B cell (primary cell): ENCODE data around the gene PPP6R3. TPM values are rescaled to one million over a fixed set of nuclear protein-coding genes. Genes with fewer than 3 reads are reported as not detected.

Source experiments
- ATAC-seq: fragments of 200-7000 bp; cut with Tn5 transposase; one replicate; pipeline ENCODE4 v1.10.0; 2021; ENCODE audit warnings: low read depth, mild to moderate bottlenecking, moderate number of reproducible peaks, moderate library complexity
- CTCF ChIA-PET: fragments of 350-600 bp; sonication (Branson Sonifier 250); formaldehyde crosslinking; loops from one replicate; lab custom pipeline; 2021; ENCODE audit warnings: antibody characterized with exemption, inconsistent platforms; lab: Charles Lee
- POLR2A ChIA-PET: fragments of 350-600 bp; sonication (Branson Sonifier 250); formaldehyde crosslinking; loops from one replicate; lab custom pipeline; 2021; ENCODE audit warnings: antibody characterized with exemption; lab: Charles Lee
- DNase-seq: peaks from one replicate; pipeline ENCODE4 v3.0.0; 2013
- H2AFZ ChIP-seq: 2 replicates; pipeline ENCODE4 v1.6.1; 2012; ENCODE audit warnings: mild to moderate bottlenecking, low read depth, low read length; ENCODE audit not compliant: insufficient read depth, poor library complexity, severe bottlenecking
- H3K27ac ChIP-seq, 2 donors: 1 replicate in 1 of 2; 2 replicates in 1 of 2; pipeline ENCODE4 v1.5.1; 2012 to 2013; ENCODE audit warnings: low read length in 2 of 2, mild to moderate bottlenecking in 2 of 2, moderate library complexity in 1 of 2
- H3K27me3 ChIP-seq, 4 experiments: fragments of 200-600 bp in 1 of 4; sonication (generic) in 1 of 4; replicated peaks in 1 of 4; 1 replicate in 2 of 4; 2 replicates in 2 of 4; pipeline versions ENCODE4 v1.6.1 to v1.7.0; 2013 to 2016; ENCODE audit warnings: low read length in 3 of 4, mild to moderate bottlenecking in 2 of 4, mixed read lengths in 1 of 4, moderate library complexity in 1 of 4; ENCODE audit not compliant: insufficient read depth in 4 of 4, control insufficient read depth in 3 of 4; ENCODE audit errors: control extremely low read depth in 1 of 4
- H3K36me3 ChIP-seq, 2 experiments: replicated peaks in 1 of 2; 1 replicate in 1 of 2; 2 replicates in 1 of 2; pipeline versions ENCODE4 v1.6.1 to v1.7.1; 2013; ENCODE audit warnings: low read length in 1 of 2; ENCODE audit not compliant: insufficient read depth in 2 of 2, control insufficient read depth in 1 of 2; ENCODE audit errors: control extremely low read depth in 1 of 2, extremely low read depth in 1 of 2
- H3K4me1 ChIP-seq, 2 donors: fragments of 200-600 bp in 1 of 2; sonication (generic) in 1 of 2; 1 replicate in 1 of 2; 2 replicates in 1 of 2; pipeline versions ENCODE4 v1.5.1 to v1.6.1; 2013 to 2017; ENCODE audit warnings: low read length in 2 of 2; ENCODE audit not compliant: control insufficient read depth in 2 of 2, insufficient read depth in 2 of 2
- H3K4me2 ChIP-seq: replicated peaks from 2 replicates; pipeline ENCODE3; 2012; ENCODE audit warnings: mild to moderate bottlenecking, low read depth, low read length; ENCODE audit not compliant: poor library complexity, severe bottlenecking
- H3K4me3 ChIP-seq, 5 experiments: fragments of 200-600 bp in 1 of 5; sonication (generic) in 1 of 5; 1 replicate in 3 of 5; 2 replicates in 2 of 5; pipeline versions ENCODE4 v1.5.1 to v1.7.0; 2011 to 2016; ENCODE audit warnings: low read length in 4 of 5, mild to moderate bottlenecking in 4 of 5, low read depth in 2 of 5, control low read depth in 1 of 5, moderate library complexity in 1 of 5; ENCODE audit not compliant: insufficient read depth in 1 of 5; ENCODE audit errors: control extremely low read depth in 1 of 5, extremely low read depth in 1 of 5
- H3K79me2 ChIP-seq: fragments of 200-600 bp; sonication (generic); one replicate; pipeline ENCODE4 v1.6.0; 2016; ENCODE audit warnings: low read length; ENCODE audit not compliant: control insufficient read depth, insufficient read depth
- H3K9ac ChIP-seq: fragments of 200-600 bp; sonication (generic); 2 replicates; pipeline ENCODE4 v1.6.1; 2017; ENCODE audit warnings: mild to moderate bottlenecking, low read length, moderate library complexity
- H3K9me3 ChIP-seq, 3 donors: one replicate each; pipeline versions ENCODE4 v1.6.1 to v1.7.1; 2013; ENCODE audit warnings: low read length in 2 of 3; ENCODE audit not compliant: control insufficient read depth in 2 of 3, insufficient read depth in 1 of 3; ENCODE audit errors: control extremely low read depth in 1 of 3
- H4K20me1 ChIP-seq: 2 replicates; pipeline ENCODE4 v1.6.0; 2012; ENCODE audit warnings: mild to moderate bottlenecking, low read length; ENCODE audit not compliant: insufficient read depth, control insufficient read depth, poor library complexity, severe bottlenecking
- H3K27ac Mint-ChIP-seq: one replicate; pipeline ENCODE4 v1.8.0; 2021; ENCODE audit warnings: mixed read lengths
- H3K27me3 Mint-ChIP-seq: one replicate; pipeline ENCODE4 v1.8.0; 2021; ENCODE audit warnings: mixed read lengths
- H3K4me1 Mint-ChIP-seq: one replicate; pipeline ENCODE4 v1.8.0; 2021; ENCODE audit warnings: mixed read lengths
- H3K4me3 Mint-ChIP-seq: one replicate; pipeline ENCODE4 v1.8.0; 2021; ENCODE audit warnings: mixed read lengths
- H3K9me3 Mint-ChIP-seq: one replicate; pipeline ENCODE4 v1.8.0; 2022; ENCODE audit warnings: mixed read lengths; ENCODE audit not compliant: insufficient read depth
- EZH2 ChIP-seq: IDR thresholded peaks from 2 replicates; pipeline ENCODE4 v1.6.1; 2012; ENCODE audit warnings: borderline replicate concordance, low read depth, mild to moderate bottlenecking, moderate library complexity, low read length; ENCODE audit not compliant: insufficient read depth, poor library complexity, severe bottlenecking
- WGBS: methylation state at CpG from one replicate; pipeline ENCODE4 v1.1.5; 2013; ENCODE audit warnings: missing lambda C conversion rate; ENCODE audit not compliant: insufficient coverage; 5-methylcytosine and 5-hydroxymethylcytosine counted together
- intact Hi-C: fragments of 100-400 bp; cut with micrococcal nuclease; formaldehyde crosslinking; loops from one replicate; pipeline ENCODE4 v1.10.0; 2022
- polyA plus RNA-seq: library from polyadenylated mRNA; depleted of rRNA; stranded (reverse); fragments of >200 nt; gene quantifications from 2 replicates; pipeline ENCODE4 v1.2.3, GENCODE V29; 2012
- total RNA-seq, 2 donors: library from RNA; stranded (reverse); fragments of 120-200 nt in 1 of 2; gene quantifications; 1 replicate in 1 of 2; 2 replicates in 1 of 2; pipeline versions ENCODE4 v1.2.3 to v1.2.4, GENCODE V29; 2013 to 2022
- TF ChIP-seq, protein P1 (sequence below): fragments of 200-600 bp; IDR thresholded peaks from one replicate; pipeline ENCODE4 v1.8.0; 2022; ENCODE audit warnings: antibody characterized with exemption, mild to moderate bottlenecking

The PPP6R3 gene
- total and polyA plus RNA-seq, 2 donors (not counting 1 experiment from before 2014, with no cell fraction given): 48.5 to 159 TPM

DNA sequence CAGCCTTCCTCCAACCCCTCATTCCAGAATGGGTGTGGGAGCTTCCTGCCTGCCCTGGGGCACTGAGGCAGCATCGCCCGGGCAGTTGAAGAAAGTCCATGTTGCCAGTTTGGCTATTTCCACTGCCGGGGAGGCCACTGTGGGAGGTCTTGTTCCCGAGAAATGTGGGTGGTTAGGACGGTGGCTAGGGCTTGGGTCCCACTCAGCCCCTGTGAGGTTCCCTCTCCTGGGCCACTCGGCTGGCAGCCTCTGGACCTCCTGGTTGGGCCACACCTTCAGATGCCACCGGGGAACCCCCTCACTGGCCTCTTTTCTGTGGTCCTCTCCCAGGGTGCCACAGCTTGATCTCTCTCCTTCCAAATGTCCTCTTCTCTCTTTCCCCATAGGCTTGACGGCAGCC, 5.1 kb upstream of the PPP6R3 start:
- Histone ChIP-seq H3K79me2 (no peaks in the 10 kb centered on the region), H3K27ac (no peak overlapping the region), H3K27me3 (no peaks in the 10 kb centered on the region), H3K4me3 (no peak overlapping the region), H3K36me3 (no peaks in the 10 kb centered on the region), H3K4me1 (peaks cover 0 to 6% of the 10 kb centered on the region in 2 donors), H3K4me2 (no peak overlapping the region), H3K9me3 (no peaks in the 10 kb centered on the region), H2AFZ (no peak overlapping the region), H3K9ac (no peak overlapping the region), H4K20me1 (no peaks in the 10 kb centered on the region)
- TF ChIP-seq EZH2: no peak
- TF ChIP-seq, protein P1, sequence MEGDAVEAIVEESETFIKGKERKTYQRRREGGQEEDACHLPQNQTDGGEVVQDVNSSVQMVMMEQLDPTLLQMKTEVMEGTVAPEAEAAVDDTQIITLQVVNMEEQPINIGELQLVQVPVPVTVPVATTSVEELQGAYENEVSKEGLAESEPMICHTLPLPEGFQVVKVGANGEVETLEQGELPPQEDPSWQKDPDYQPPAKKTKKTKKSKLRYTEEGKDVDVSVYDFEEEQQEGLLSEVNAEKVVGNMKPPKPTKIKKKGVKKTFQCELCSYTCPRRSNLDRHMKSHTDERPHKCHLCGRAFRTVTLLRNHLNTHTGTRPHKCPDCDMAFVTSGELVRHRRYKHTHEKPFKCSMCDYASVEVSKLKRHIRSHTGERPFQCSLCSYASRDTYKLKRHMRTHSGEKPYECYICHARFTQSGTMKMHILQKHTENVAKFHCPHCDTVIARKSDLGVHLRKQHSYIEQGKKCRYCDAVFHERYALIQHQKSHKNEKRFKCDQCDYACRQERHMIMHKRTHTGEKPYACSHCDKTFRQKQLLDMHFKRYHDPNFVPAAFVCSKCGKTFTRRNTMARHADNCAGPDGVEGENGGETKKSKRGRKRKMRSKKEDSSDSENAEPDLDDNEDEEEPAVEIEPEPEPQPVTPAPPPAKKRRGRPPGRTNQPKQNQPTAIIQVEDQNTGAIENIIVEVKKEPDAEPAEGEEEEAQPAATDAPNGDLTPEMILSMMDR: no peak
- Mint-ChIP-seq H3K27me3 (no peaks in the 10 kb centered on the region), H3K9me3 (no peaks in the 10 kb centered on the region), H3K4me3 (no peak overlapping the region), H3K4me1 (peaks cover 8% of the 10 kb centered on the region), H3K27ac (no peak overlapping the region)
- ChIA-PET CTCF (no interaction called here), POLR2A (interaction anchor here (0.7 kb wide), 1 partner anchor 35 kb away, joined by 5 read pairs; no protein-coding TSS in a partner anchor)
- ATAC-seq: no peak
- DNase-seq: no peak
- WGBS: 96% methylated on average over 8 of the region's 8 CpGs
- intact Hi-C loops: no loop called here

DNA sequence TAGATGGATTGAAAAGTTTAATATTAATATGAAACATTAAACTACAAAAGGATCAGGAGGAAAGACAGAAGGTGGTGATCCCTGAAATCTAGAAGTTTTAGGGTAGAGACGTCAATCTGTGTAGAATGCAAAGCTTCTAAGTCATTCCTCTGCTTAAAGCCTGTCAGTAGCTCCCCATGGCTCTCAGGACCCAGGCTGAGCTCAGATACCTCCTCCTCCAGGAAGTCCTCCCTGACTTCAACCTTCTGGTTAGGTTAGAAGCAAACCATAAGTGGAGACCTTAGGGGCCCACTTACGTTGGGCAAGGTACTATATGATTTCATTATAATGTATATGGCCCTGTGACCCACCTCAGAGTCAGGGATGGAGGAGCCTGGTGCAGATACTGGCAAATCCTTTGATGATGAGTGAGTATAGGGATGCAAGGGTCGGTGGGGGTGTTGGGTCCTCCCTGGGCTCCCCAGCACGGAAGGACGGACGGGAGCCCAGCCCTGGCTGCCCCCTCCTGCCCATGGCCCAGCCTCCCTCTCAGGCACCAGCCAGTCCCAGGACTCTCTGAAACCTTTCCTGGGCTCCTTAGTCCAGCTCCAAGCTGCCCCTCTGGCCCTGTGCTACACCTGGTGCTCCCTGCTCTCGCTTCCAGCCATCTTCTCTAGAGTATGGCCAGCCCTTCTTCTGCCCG, 3.2 kb upstream of the PPP6R3 start:
- peaks cover 10% of the 10 kb centered on the region for H4K20me1 ChIP-seq
- H3K4me3 ChIP-seq: no peak overlapping the region
- POLR2A ChIA-PET: interaction anchor here (0.5 kb wide), 1 partner anchor 496 kb away, joined by 3 read pairs; no protein-coding TSS in a partner anchor
- H3K9me3 Mint-ChIP-seq: no peaks in the 10 kb centered on the region
- H3K27ac Mint-ChIP-seq: no peak overlapping the region
- CTCF ChIA-PET: no interaction called here
- H3K27me3 Mint-ChIP-seq: no peaks in the 10 kb centered on the region
- H3K4me3 Mint-ChIP-seq: no peak overlapping the region
- ATAC-seq (no peak), DNase-seq (no peak)
- no peak overlapping the region for H3K27ac ChIP-seq
- H3K9ac ChIP-seq: no peak overlapping the region
- H2AFZ ChIP-seq: no peak overlapping the region
- no peaks in the 10 kb centered on the region for H3K27me3 ChIP-seq
- WGBS: 79% methylated on average over 6 of the region's 8 CpGs
- peaks cover 9 to 16% of the 10 kb centered on the region in 2 donors for H3K4me1 ChIP-seq
- intact Hi-C loops: no loop called here
- TF ChIP-seq, protein P1: no peak
- TF ChIP-seq EZH2: no peak
- H3K4me1 Mint-ChIP-seq: peaks cover 16% of the 10 kb centered on the region
- no peaks in the 10 kb centered on the region for H3K9me3 ChIP-seq
- no peaks in the 10 kb centered on the region for H3K36me3 ChIP-seq
- no peak overlapping the region for H3K4me2 ChIP-seq
- H3K79me2 ChIP-seq: peaks cover 18% of the 10 kb centered on the region
